ENCODE data around the gene MTMR8. TPM values are rescaled to one million over a fixed set of nuclear protein-coding genes. Genes with fewer than 3 reads are reported as not detected.

MTMR8 gene
- total RNA-seq, 1 donor from 2014 or later, result 0.51 TPM

DNA sequence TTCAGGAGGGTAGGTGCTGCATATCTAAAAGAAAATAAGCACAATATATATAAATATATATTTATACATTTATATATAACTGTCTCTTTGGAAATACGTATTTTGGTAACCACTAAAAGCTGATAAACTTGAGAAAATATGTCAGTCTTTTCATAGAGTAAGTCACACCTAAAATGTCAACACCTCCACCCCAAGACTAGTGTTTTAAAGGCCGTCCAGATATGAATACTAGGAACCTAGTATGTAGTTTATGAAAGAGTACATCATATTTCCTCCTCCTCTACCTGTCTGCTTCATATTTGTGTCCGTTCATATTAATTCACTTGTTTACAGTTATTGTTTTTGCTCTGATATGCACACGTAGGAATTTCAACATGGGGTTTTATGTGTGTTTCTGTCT is 45.2 kb downstream of the MTMR8 start:
- Histone ChIP-seq H3K79me2 (ENCODE audit: low read depth) (no peaks in the 10 kb centered on the region), H3K9me3 (ENCODE audit: low read depth) (no peaks in the 10 kb centered on the region), H2AFZ (replicated peaks) (no peak overlapping the region), H3K27me3 (no peaks in the 10 kb centered on the region), H3F3A (ENCODE audit: low read depth) (no peaks in the 10 kb centered on the region), H4K20me1 (ENCODE audit: low read depth) (no peaks in the 10 kb centered on the region), H3K9ac (no peak overlapping the region), H3K36me3 (no peaks in the 10 kb centered on the region), H3K4me2 (no peak overlapping the region), H3K4me1 (no peaks in the 10 kb centered on the region), H3K4me3 (no peak overlapping the region), H3K27ac (no peak overlapping the region)
- Mint-ChIP-seq H3K36me3 (peaks cover 3% of the 10 kb centered on the region), H3K4me1 (no peaks in the 10 kb centered on the region), H3K9me3 (no peaks in the 10 kb centered on the region), H3K27me3 (ENCODE audit: insufficient read depth, low read depth) (no peaks in the 10 kb centered on the region), H3K4me3 (no peak overlapping the region), H3K27ac (no peak overlapping the region)
- TF ChIP-seq EZH2phosphoT487 (IDR thresholded peaks at IDR 0.05) (no peak), EZH2 (IDR thresholded peaks at IDR 0.05) (no peak)
- TF ChIP-seq, protein P1, sequence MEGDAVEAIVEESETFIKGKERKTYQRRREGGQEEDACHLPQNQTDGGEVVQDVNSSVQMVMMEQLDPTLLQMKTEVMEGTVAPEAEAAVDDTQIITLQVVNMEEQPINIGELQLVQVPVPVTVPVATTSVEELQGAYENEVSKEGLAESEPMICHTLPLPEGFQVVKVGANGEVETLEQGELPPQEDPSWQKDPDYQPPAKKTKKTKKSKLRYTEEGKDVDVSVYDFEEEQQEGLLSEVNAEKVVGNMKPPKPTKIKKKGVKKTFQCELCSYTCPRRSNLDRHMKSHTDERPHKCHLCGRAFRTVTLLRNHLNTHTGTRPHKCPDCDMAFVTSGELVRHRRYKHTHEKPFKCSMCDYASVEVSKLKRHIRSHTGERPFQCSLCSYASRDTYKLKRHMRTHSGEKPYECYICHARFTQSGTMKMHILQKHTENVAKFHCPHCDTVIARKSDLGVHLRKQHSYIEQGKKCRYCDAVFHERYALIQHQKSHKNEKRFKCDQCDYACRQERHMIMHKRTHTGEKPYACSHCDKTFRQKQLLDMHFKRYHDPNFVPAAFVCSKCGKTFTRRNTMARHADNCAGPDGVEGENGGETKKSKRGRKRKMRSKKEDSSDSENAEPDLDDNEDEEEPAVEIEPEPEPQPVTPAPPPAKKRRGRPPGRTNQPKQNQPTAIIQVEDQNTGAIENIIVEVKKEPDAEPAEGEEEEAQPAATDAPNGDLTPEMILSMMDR (IDR thresholded peaks at IDR 0.05), result no peak
- no peak for DNase-seq (ENCODE audit: low spot score)

DNA sequence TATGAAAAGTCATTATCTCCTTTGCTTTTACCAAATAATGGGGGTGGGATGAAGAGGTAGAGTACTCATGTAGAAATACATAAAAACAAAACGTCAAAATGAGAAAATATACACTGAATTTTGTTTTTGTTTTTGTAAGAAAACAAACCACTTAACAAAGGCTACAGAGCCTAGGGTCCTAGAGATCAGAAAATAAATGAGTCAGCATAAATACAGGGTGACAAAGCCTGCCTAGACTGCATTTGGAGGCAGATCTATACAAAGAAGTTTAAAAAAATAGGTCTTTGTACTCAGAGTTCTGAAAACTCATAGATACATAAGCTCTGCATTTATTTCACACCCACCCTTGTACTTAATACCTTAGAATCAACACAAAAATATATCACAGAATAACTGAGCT is 52.4 kb downstream of the MTMR8 start:
- Mint-ChIP-seq H3K27ac (no peak overlapping the region), H3K4me1 (no peaks in the 10 kb centered on the region), H3K36me3 (peaks cover 7% of the 10 kb centered on the region), H3K4me3 (no peak overlapping the region), H3K9me3 (no peaks in the 10 kb centered on the region), H3K27me3 (ENCODE audit: insufficient read depth, low read depth) (no peaks in the 10 kb centered on the region)
- no peak overlapping the region for H3K4me3 ChIP-seq
- H3K4me2 ChIP-seq, result no peak overlapping the region
- H2AFZ ChIP-seq (replicated peaks), result no peak overlapping the region
- H4K20me1 ChIP-seq (ENCODE audit: low read depth), result no peaks in the 10 kb centered on the region
- no peaks in the 10 kb centered on the region for H3F3A ChIP-seq (ENCODE audit: low read depth)
- H3K27ac ChIP-seq, result no peak overlapping the region
- no peaks in the 10 kb centered on the region for H3K36me3 ChIP-seq
- H3K27me3 ChIP-seq, result no peaks in the 10 kb centered on the region
- H3K4me1 ChIP-seq, result no peaks in the 10 kb centered on the region
- no peaks in the 10 kb centered on the region for H3K9me3 ChIP-seq (ENCODE audit: low read depth)
- TF ChIP-seq EZH2phosphoT487 (IDR thresholded peaks at IDR 0.05) (no peak), EZH2 (IDR thresholded peaks at IDR 0.05) (no peak)
- TF ChIP-seq, protein P1 (IDR thresholded peaks at IDR 0.05), result no peak
- no peak overlapping the region for H3K9ac ChIP-seq
- DNase-seq (ENCODE audit: low spot score), result no peak
- H3K79me2 ChIP-seq (ENCODE audit: low read depth), result no peaks in the 10 kb centered on the region

DNA sequence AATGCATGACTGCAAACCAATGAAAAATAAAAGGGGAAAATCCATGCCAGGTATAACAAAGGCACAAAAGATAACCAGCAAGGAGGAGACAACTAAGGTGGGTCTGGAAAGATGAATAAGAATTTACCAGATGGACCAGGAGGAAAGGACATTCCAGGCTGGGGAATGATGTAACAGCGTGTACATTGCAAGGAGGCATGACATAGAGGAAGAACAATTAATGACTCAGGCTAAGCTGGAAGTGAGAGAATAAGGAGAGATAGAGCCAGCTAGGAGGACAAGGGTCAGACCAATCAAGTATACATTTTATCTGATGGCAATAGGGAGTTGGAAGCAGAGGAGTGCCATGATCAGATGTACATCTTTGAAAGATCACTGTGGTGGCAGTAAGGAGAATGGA is 57.0 kb downstream of the MTMR8 start:
- Mint-ChIP-seq H3K27me3 (ENCODE audit: insufficient read depth, low read depth) (no peaks in the 10 kb centered on the region), H3K27ac (no peak overlapping the region), H3K36me3 (peaks cover 5% of the 10 kb centered on the region), H3K4me1 (no peaks in the 10 kb centered on the region), H3K9me3 (no peaks in the 10 kb centered on the region), H3K4me3 (no peak overlapping the region)
- Histone ChIP-seq H3K9me3 (ENCODE audit: low read depth) (no peaks in the 10 kb centered on the region), H3K4me2 (no peak overlapping the region), H3K27ac (no peak overlapping the region), H4K20me1 (ENCODE audit: low read depth) (no peaks in the 10 kb centered on the region), H2AFZ (replicated peaks) (no peak overlapping the region), H3F3A (ENCODE audit: low read depth) (no peaks in the 10 kb centered on the region), H3K36me3 (no peaks in the 10 kb centered on the region), H3K4me1 (no peaks in the 10 kb centered on the region), H3K27me3 (no peaks in the 10 kb centered on the region), H3K4me3 (no peak overlapping the region), H3K9ac (no peak overlapping the region), H3K79me2 (ENCODE audit: low read depth) (no peaks in the 10 kb centered on the region)
- no peak for DNase-seq (ENCODE audit: low spot score)
- TF ChIP-seq, protein P1 (IDR thresholded peaks at IDR 0.05), result no peak
- TF ChIP-seq EZH2phosphoT487 (IDR thresholded peaks at IDR 0.05) (no peak), EZH2 (IDR thresholded peaks at IDR 0.05) (no peak)

Measured in neural progenitor cell (in vitro differentiated cells).